ENCODE data around the gene PPP2R1B.

GRCh38 chr11:111723595-111723994 lies 42.6 kb downstream of the PPP2R1B start:
- no peak for TF ChIP-seq CTCF (IDR thresholded peaks at IDR 0.05)
- TF ChIP-seq POLR2A (IDR thresholded peaks at IDR 0.05): no peak
